ENCODE measurements around the gene KITLG. TPM values are rescaled to one million over a fixed set of nuclear protein-coding genes. Genes with fewer than 3 reads are reported as not detected.
"Not testable (repeated sequence)": the region's sequence is repeated elsewhere in the genome, so short reads cannot be mapped to it uniquely, and the experiment has no call there.

KITLG gene
- total RNA-seq, 1 donor from 2014 or later = 3.7 TPM

GRCh38 chr12:88556213-88556774 is 24.0 kb downstream of the KITLG start:
- no peaks in the 10 kb centered on the region for H3K27me3 Mint-ChIP-seq (ENCODE audit: low read depth)
- H3K4me1 Mint-ChIP-seq (ENCODE audit: low read depth) = peaks cover 17% of the 10 kb centered on the region
- no peaks in the 10 kb centered on the region for H3K36me3 Mint-ChIP-seq (ENCODE audit: low read depth)
- DNase-seq (ENCODE audit: low spot score) = no peak
- no peaks in the 10 kb centered on the region for H3K9me3 Mint-ChIP-seq (ENCODE audit: low read depth)
- H3K27ac Mint-ChIP-seq (ENCODE audit: unreplicated experiment) = no peak overlapping the region
- no peak overlapping the region for H3K4me3 Mint-ChIP-seq (ENCODE audit: unreplicated experiment)
- no peak for TF ChIP-seq CTCF (IDR thresholded peaks at IDR 0.05)

- TF ChIP-seq CTCF (IDR thresholded peaks at IDR 0.05) = no peak
- Mint-ChIP-seq H3K27ac (ENCODE audit: unreplicated experiment) (no peak overlapping the region), H3K4me1 (ENCODE audit: low read depth) (peaks cover 17% of the 10 kb centered on the region), H3K27me3 (ENCODE audit: low read depth) (no peaks in the 10 kb centered on the region), H3K9me3 (ENCODE audit: low read depth) (no peaks in the 10 kb centered on the region), H3K4me3 (ENCODE audit: unreplicated experiment) (no peak overlapping the region), H3K36me3 (ENCODE audit: low read depth) (no peaks in the 10 kb centered on the region)
- no peak for DNase-seq (ENCODE audit: low spot score)
Observed at GRCh38 chr12:88553941-88554658, 26.2 kb downstream of the KITLG start.

- no peaks in the 10 kb centered on the region for H3K36me3 Mint-ChIP-seq (ENCODE audit: low read depth)
- no peak for TF ChIP-seq CTCF (IDR thresholded peaks at IDR 0.05)
- no peaks in the 10 kb centered on the region for H3K9me3 Mint-ChIP-seq (ENCODE audit: low read depth)
- no peak for DNase-seq (ENCODE audit: low spot score)
- H3K4me1 Mint-ChIP-seq (ENCODE audit: low read depth) = peaks cover 17% of the 10 kb centered on the region
- H3K27ac Mint-ChIP-seq (ENCODE audit: unreplicated experiment) = no peak overlapping the region
- H3K4me3 Mint-ChIP-seq (ENCODE audit: unreplicated experiment) = no peak overlapping the region
- no peaks in the 10 kb centered on the region for H3K27me3 Mint-ChIP-seq (ENCODE audit: low read depth)
Observed at GRCh38 chr12:88552610-88553079, 27.6 kb downstream of the KITLG start.

GRCh38 chr12:88549929-88550328 is 30.3 kb downstream of the KITLG start:
- peaks cover 25% of the 10 kb centered on the region for H3K4me1 Mint-ChIP-seq (ENCODE audit: low read depth)
- H3K4me3 Mint-ChIP-seq (ENCODE audit: unreplicated experiment) = no peak overlapping the region
- no peak overlapping the region for H3K27ac Mint-ChIP-seq (ENCODE audit: unreplicated experiment)
- no peaks in the 10 kb centered on the region for H3K36me3 Mint-ChIP-seq (ENCODE audit: low read depth)
- H3K27me3 Mint-ChIP-seq (ENCODE audit: low read depth) = no peaks in the 10 kb centered on the region
- TF ChIP-seq CTCF (IDR thresholded peaks at IDR 0.05) = no peak
- DNase-seq (ENCODE audit: low spot score) = no peak
- H3K9me3 Mint-ChIP-seq (ENCODE audit: low read depth) = no peaks in the 10 kb centered on the region

- H3K4me3 Mint-ChIP-seq (ENCODE audit: unreplicated experiment); H3K27me3 Mint-ChIP-seq (ENCODE audit: low read depth); DNase-seq (ENCODE audit: low spot score); H3K36me3 Mint-ChIP-seq (ENCODE audit: low read depth); H3K27ac Mint-ChIP-seq (ENCODE audit: unreplicated experiment); H3K9me3 Mint-ChIP-seq (ENCODE audit: low read depth): not testable (repeated sequence)
- H3K4me1 Mint-ChIP-seq (ENCODE audit: low read depth) = peaks cover 11% of the 10 kb centered on the region
Observed at GRCh38 chr12:88547949-88548348, 32.3 kb downstream of the KITLG start.

GRCh38 chr12:88546853-88547252 is 33.4 kb downstream of the KITLG start:
- DNase-seq (ENCODE audit: low spot score) = no peak
- no peak for TF ChIP-seq CTCF (IDR thresholded peaks at IDR 0.05)
- H3K27me3 Mint-ChIP-seq (ENCODE audit: low read depth) = no peaks in the 10 kb centered on the region
- peaks cover 9% of the 10 kb centered on the region for H3K4me1 Mint-ChIP-seq (ENCODE audit: low read depth)
- H3K9me3 Mint-ChIP-seq (ENCODE audit: low read depth) = peaks cover 5% of the 10 kb centered on the region
- H3K4me3 Mint-ChIP-seq (ENCODE audit: unreplicated experiment) = no peak overlapping the region
- H3K27ac Mint-ChIP-seq (ENCODE audit: unreplicated experiment) = no peak overlapping the region
- H3K36me3 Mint-ChIP-seq (ENCODE audit: low read depth) = no peaks in the 10 kb centered on the region

Measured in chondrocyte (in vitro differentiated cells).